HEK293T (cell line): Measurements from ENCODE around the gene PGBD5.
"Not testable (repeated sequence)": the region's sequence is repeated elsewhere in the genome, so short reads cannot be mapped to it uniquely, and the experiment has no call there.

ENCODE experiments used
- CTCF ChIA-PET: fragments of 350-600 bp; formaldehyde crosslinking; extraction: SDS; loops from one replicate; lab custom pipeline; 2021; ENCODE audit warnings: antibody characterized with exemption, inconsistent platforms; lab: Yijun Ruan, JAX
- POLR2A ChIA-PET: fragments of 350-600 bp; formaldehyde crosslinking; extraction: SDS; loops from one replicate; lab custom pipeline; 2020; ENCODE audit warnings: antibody characterized with exemption, inconsistent platforms; lab: Yijun Ruan, JAX
- DNase-seq: peaks from one replicate; pipeline ENCODE4 v3.0.0; 2012; ENCODE audit warnings: mixed read lengths; ENCODE audit errors: extremely low spot score
- ARNT ChIP-seq: fragments of 450-650 bp; IDR thresholded peaks from 2 replicates; pipeline ENCODE4 v1.6.1; 2017; ENCODE audit warnings: mild to moderate bottlenecking
- BHLHE40 ChIP-seq: fragments of 450-650 bp; IDR thresholded peaks from 2 replicates; pipeline ENCODE4 v1.6.1; 2016; ENCODE audit warnings: mild to moderate bottlenecking, moderate library complexity, borderline replicate concordance
- CTBP1 ChIP-seq: fragments of 450-650 bp; IDR thresholded peaks from 2 replicates; pipeline ENCODE4 v1.6.1; 2016; ENCODE audit warnings: borderline replicate concordance
- ELF4 ChIP-seq: fragments of 450-650 bp; IDR thresholded peaks from 2 replicates; pipeline ENCODE4 v1.6.1; 2017; ENCODE audit warnings: antibody characterized with exemption
- FOXA1 ChIP-seq: fragments of 450-650 bp; IDR thresholded peaks from 2 replicates; pipeline ENCODE4 v1.6.1; 2016; ENCODE audit warnings: mild to moderate bottlenecking
- FOXK2 ChIP-seq: fragments of 450-650 bp; IDR thresholded peaks from 2 replicates; pipeline ENCODE4 v1.6.1; 2016; ENCODE audit warnings: mild to moderate bottlenecking
- FOXM1 ChIP-seq: fragments of 450-650 bp; IDR thresholded peaks from 2 replicates; pipeline ENCODE4 v1.6.1; 2017; ENCODE audit warnings: mild to moderate bottlenecking, borderline replicate concordance
- HDGF ChIP-seq: fragments of 450-650 bp; IDR thresholded peaks from 2 replicates; pipeline ENCODE4 v1.6.1; 2017; ENCODE audit warnings: antibody characterized with exemption, borderline replicate concordance
- L3MBTL2 ChIP-seq: fragments of 450-650 bp; conservative IDR thresholded peaks from 2 replicates; pipeline ENCODE4 v1.6.1; 2016; ENCODE audit warnings: mild to moderate bottlenecking
- LEF1 ChIP-seq: fragments of 450-650 bp; IDR thresholded peaks from 2 replicates; pipeline ENCODE4 v1.6.1; 2017; ENCODE audit warnings: mild to moderate bottlenecking, borderline replicate concordance
- NFRKB ChIP-seq: fragments of 450-650 bp; IDR thresholded peaks from 2 replicates; pipeline ENCODE4 v1.6.1; 2016; ENCODE audit warnings: mild to moderate bottlenecking, moderate library complexity
- SP1 ChIP-seq: fragments of 450-650 bp; IDR thresholded peaks from 2 replicates; pipeline ENCODE4 v1.6.1; 2017
- SUZ12 ChIP-seq: fragments of 450-650 bp; IDR thresholded peaks from 2 replicates; pipeline ENCODE4 v1.6.1; 2016; ENCODE audit warnings: mild to moderate bottlenecking
- TARDBP ChIP-seq: fragments of 450-650 bp; IDR thresholded peaks from 2 replicates; pipeline ENCODE4 v1.6.1; 2016
- ZNF384 ChIP-seq: fragments of 450-650 bp; IDR thresholded peaks from 2 replicates; pipeline ENCODE4 v1.6.1; 2016
- TF ChIP-seq, protein P1 (sequence below): fragments of 450-650 bp; IDR thresholded peaks from 2 replicates; pipeline ENCODE4 v1.6.1; 2016

The PGBD5 gene

DNA sequence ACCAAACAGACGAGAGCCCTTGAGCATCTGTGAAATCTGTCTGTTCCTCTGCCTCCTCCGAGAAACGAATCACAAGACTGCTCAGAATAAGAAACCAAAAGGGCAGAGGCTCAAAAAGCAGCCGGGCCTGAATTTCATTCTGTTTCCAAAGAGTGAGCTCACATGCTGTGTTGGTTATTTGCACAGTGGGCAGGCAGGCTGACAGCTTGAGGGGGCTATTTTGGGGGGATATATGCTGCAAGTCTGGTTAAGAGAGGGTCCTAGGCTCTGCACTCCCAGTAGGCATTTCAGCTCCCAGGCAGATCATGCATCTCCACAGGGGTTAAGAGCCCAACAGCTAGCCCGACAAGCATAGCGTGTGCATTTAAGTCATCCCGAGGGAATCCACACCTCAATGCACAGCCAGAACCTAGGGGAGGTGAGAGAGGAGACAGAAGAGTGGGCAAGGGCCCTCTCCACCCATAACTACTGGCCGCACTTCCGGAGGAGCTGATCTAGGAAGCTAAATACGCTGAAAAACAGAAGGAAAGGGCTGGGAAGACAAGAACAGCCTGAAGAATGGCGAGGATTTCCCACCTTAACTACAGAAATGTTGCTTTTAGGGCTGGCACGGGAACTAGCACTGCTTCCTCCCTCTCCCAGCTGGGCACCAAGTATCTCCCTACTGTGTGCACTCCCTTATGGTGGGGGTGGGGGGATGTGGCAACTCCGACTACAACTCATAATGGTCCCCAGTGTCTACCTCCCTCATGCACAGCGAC, 3.7 kb downstream of the PGBD5 start:
- ChIA-PET CTCF (no interaction called here), POLR2A (no interaction called here)
- TF ChIP-seq, protein P1, sequence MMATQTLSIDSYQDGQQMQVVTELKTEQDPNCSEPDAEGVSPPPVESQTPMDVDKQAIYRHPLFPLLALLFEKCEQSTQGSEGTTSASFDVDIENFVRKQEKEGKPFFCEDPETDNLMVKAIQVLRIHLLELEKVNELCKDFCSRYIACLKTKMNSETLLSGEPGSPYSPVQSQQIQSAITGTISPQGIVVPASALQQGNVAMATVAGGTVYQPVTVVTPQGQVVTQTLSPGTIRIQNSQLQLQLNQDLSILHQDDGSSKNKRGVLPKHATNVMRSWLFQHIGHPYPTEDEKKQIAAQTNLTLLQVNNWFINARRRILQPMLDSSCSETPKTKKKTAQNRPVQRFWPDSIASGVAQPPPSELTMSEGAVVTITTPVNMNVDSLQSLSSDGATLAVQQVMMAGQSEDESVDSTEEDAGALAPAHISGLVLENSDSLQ: no peak
- no peak for TF ChIP-seq LEF1
- no peak for TF ChIP-seq ARNT
- DNase-seq: no peak

DNA sequence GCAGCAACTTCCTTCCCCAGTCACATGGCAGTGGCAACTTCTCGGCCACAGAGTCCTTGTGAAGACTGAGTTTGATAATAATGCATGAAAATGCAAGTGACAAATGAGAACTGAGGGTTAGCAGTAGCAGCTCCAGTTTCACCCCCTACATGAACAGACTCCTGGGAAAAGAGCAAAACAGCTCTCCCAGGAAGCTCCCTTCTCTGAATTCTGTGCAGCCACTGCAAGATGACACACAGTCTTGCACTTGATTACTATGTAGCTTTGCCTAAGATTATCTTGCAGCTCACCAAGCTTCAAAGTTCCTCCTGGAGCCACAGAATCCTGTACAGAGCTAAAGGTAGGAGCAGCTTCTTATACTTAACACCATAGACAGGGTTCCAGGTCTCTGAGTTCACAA, 4.7 kb downstream of the PGBD5 start:
- POLR2A ChIA-PET: no interaction called here
- TF ChIP-seq HDGF: no peak
- TF ChIP-seq FOXM1: no peak
- TF ChIP-seq SUZ12: no peak
- no peak for TF ChIP-seq TARDBP
- TF ChIP-seq BHLHE40: no peak
- TF ChIP-seq L3MBTL2: no peak
- no peak for TF ChIP-seq FOXA1
- no peak for TF ChIP-seq ZNF384
- no peak for TF ChIP-seq NFRKB
- no peak for TF ChIP-seq ELF4
- TF ChIP-seq SP1: no peak
- TF ChIP-seq CTBP1: no peak
- no peak for TF ChIP-seq LEF1
- no peak for DNase-seq
- CTCF ChIA-PET: no interaction called here

DNA sequence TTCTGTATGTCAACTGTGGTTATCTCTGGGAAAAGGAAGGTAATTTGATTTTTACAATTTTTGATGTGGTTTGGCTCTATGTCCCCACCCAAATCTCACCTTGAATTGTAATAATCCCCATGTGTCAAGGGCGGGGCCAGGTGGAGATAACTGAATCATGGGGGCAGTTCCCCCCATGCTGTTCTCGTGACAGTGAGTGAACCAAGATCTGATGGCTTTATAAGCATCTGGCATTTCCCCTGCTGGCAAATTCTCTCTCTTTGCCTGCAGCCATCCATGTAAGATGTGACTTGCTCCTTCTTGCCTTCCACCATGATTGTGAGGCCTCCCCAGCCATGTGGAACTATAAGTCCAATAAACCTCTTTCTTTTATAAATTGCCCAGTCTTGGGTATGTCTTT, 5.8 kb downstream of the PGBD5 start:
- DNase-seq, POLR2A ChIA-PET, CTCF ChIA-PET: not testable (repeated sequence)

DNA sequence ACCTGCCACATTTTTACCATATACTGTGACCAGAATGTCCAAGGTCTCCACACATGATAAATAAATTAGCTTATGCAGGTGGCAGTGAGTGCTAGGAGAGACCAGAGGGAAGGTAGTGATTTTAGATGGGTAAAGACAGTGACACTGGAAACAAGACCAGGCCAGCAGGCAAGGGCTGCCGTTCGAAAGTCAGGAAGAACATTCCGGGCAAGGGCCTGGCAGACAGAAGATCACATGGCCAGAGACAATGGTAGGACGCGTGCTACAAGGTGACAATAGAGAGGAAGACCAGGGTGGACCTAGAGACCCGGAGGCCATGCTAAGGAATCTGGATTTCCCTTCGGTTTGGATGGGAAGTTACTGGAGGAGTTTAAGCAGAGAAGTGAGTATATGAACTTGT, 9.7 kb downstream of the PGBD5 start:
- DNase-seq: no peak
- ChIA-PET POLR2A (no interaction called here), CTCF (interaction anchor here (0.5 kb wide), 1 partner anchor 197 kb away, joined by 12 read pairs; no protein-coding TSS in a partner anchor)
- no peak for TF ChIP-seq SUZ12
- no peak for TF ChIP-seq NFRKB

DNA sequence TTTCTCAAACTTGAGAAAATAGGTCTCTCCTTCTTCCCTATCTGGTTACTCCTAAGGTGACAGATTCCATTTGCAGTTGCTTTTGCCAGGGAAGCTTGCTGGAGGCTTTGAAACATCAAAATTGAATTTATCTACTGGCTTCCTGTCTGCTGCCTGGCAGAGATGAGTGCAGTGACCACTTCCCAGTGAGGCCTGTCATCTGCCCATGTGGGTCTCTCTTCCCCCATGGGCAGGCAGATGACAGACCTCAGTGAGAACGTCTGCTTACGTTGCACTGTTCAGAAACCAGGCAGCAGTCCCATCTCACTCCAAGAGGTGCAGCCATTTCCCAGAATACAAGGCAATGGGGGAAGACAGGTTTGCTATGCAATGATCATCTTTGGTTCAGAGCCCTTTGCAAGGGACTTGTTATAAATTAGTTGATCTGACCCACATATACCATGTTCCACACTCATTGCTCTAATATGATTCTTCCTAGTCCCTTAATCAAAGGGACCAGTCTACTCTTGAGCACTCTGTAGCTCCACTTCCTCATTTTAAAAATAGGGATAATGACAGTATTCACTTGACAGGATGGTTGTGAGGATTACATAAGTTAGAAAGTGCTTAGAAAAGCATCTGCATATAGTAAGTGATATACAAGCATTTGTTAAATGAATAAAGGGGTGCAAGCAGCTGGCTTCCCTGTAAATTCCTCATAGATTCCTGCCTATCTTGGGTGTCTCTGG, 10.6 kb downstream of the PGBD5 start:
- CTCF ChIA-PET: interaction anchor here (0.5 kb wide), 1 partner anchor 196 kb away, joined by 12 read pairs; no protein-coding TSS in a partner anchor
- no peak for TF ChIP-seq LEF1
- TF ChIP-seq FOXK2: no peak
- DNase-seq: no peak
- POLR2A ChIA-PET: no interaction called here

DNA sequence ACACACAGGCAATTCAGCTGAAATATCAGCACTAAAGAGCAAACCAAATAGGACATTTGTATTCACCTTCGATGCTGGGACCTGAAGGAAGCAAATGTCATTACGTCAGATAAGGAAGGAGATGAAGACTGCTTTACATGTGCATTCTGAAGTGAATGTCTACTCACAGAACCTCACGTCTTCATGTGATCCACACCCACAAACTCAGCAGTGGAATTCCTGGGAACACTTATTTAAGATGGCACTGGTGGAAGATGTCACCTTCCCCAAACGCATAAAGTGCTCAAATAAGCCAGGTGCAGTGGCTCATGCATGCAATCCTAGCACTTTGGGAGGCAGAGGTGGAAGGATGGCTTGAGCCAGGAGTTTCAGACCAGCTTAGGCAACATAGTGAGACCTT, 11.4 kb downstream of the PGBD5 start:
- no peak for DNase-seq
- CTCF ChIA-PET: no interaction called here
- no peak for TF ChIP-seq LEF1
- no peak for TF ChIP-seq TARDBP
- no peak for TF ChIP-seq ARNT
- no peak for TF ChIP-seq FOXM1
- no peak for TF ChIP-seq SP1
- TF ChIP-seq BHLHE40: no peak
- TF ChIP-seq CTBP1: no peak
- TF ChIP-seq NFRKB: no peak
- no peak for TF ChIP-seq ZNF384
- POLR2A ChIA-PET: no interaction called here

DNA sequence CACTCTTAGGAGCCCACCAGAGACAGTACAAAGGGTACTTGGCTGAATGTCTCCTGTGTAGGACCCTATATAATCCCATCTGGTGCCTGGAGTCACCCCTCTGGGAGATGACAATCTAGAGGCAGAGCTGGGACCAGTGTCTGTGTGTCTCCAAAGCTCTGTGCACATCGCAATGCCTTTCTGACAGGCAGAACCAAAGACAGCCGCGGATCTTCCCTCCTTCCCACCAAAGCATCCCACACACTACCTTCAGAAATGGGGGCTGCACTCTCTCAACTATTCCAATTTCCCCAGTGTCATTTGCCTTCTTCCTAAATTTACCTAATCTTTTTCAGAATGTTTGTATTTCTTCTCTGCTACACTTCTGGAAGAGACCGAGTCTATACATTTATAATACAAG, 12.0 kb downstream of the PGBD5 start:
- ChIA-PET POLR2A (no interaction called here), CTCF (no interaction called here)
- no peak for DNase-seq
- TF ChIP-seq ZNF384 (no peak), ELF4 (no peak), LEF1 (no peak), FOXK2 (no peak), FOXA1 (no peak), SUZ12 (no peak)
- TF ChIP-seq, protein P1: no peak

DNA sequence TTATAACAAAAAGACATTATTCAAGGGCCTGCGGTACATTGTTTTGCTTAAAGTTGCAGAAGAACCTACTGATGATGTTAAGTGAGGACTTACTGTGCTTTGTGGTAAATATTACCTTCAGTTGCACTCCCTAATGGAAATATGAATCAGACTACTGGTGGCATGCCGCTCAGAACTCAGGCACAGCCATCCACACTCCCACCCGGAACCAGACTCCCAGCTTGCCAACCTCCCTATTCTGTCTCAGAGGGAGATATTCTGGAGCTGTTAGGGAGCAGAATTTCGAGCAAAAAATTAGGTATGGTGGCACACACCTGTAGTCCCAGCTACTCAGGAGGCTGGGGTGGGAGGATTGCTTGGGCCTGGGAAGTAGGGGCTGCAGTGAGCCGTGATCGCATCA, 13.1 kb downstream of the PGBD5 start:
- ChIA-PET CTCF (no interaction called here), POLR2A (no interaction called here)
- TF ChIP-seq FOXK2 (no peak), FOXA1 (no peak), L3MBTL2 (no peak), LEF1 (no peak), NFRKB (no peak), FOXM1 (no peak), SUZ12 (no peak), SP1 (no peak), TARDBP (no peak), ELF4 (no peak), BHLHE40 (no peak), ARNT (no peak), ZNF384 (no peak), HDGF (no peak)
- TF ChIP-seq, protein P1: no peak
- no peak for DNase-seq
